AG04449 (cell line): ENCODE results near the gene KIAA1755.

Experiments
- CTCF ChIA-PET: fragments of 350-600 bp; formaldehyde crosslinking; extraction: SDS; loops from one replicate; lab custom pipeline; 2021; ENCODE audit warnings: antibody characterized with exemption; lab: Yijun Ruan, JAX
- POLR2A ChIA-PET: fragments of 400-600, 350-600 bp; formaldehyde crosslinking; extraction: SDS; loops from one replicate; lab custom pipeline; 2020; ENCODE audit warnings: antibody characterized with exemption, inconsistent platforms; lab: Yijun Ruan, JAX
- DNase-seq: peaks from one replicate; pipeline ENCODE4 v3.0.0-alpha.2; 2010; ENCODE audit warnings: low read depth, low spot score
- H3K4me3 ChIP-seq: 2 replicates; pipeline ENCODE4 v1.5.1; 2011; ENCODE audit warnings: low read depth, mild to moderate bottlenecking, control low read depth, low read length
- CTCF ChIP-seq: IDR thresholded peaks from one replicate; pipeline ENCODE4 v1.5.1; 2011; ENCODE audit warnings: mild to moderate bottlenecking, moderate library complexity, low read length, control low read depth, inconsistent platforms; ENCODE audit not compliant: insufficient read depth; ENCODE audit errors: missing control alignments

KIAA1755 gene

DNA sequence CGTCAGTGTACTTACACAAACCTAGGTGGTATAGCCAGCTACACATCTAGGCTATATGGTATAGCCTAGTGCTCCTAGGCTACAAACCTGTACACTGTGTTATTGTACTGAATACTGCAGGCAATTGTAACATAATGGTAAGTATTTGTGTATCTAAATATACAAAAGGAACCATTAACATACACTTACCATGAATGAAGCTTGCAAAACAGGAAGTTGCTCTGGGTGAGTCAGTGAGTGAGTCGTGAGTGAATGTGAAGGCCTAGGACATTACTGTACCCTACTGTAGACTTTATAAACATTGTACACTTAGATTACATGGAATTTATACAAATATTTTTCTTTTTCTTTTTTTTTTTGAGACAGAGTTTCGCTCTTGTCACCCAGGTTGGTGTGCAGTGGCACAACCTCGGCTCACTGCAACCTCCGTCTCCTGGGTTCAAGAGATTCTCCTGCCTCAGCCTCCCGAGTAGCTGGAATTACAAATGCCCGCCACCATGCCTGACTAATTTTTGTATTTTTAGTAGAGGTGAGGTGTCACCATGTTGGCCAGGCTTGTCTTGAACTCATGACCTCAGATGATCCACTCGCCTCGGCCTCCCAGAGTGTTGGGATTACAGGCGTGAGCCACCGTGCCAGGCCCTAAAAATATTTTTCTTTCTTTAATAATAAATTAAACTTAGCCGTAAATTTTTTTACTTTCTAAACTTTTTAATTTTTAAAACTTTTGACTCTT lies 15.4 kb upstream of the KIAA1755 start:
- DNase-seq = peak; percentile 77
- POLR2A ChIA-PET = interaction anchor here (0.9 kb wide), 2 partner anchors 16 to 17 kb away, joined by 3 to 4 read pairs; no protein-coding TSS in a partner anchor
- CTCF ChIA-PET = interaction anchor here (0.7 to 1.8 kb wide), 6 partner anchors 15 to 159 kb away, joined by 3 to 6 read pairs (median 4); partner anchors contain the start of gene SNHG17
- H3K4me3 ChIP-seq = no peak overlapping the region
- TF ChIP-seq CTCF = no peak

GRCh38 chr20:38272961-38273360 lies 12.4 kb upstream of the KIAA1755 start:
- H3K4me3 ChIP-seq = no peak overlapping the region
- DNase-seq = no peak
- POLR2A ChIA-PET = no interaction called here
- no peak for TF ChIP-seq CTCF
- CTCF ChIA-PET = interaction anchor here (1.1 to 1.6 kb wide), 4 partner anchors 9 to 200 kb away, joined by 3 to 6 read pairs (median 4); partner anchors contain the start of gene BPI

GRCh38 chr20:38272398-38272797 lies 11.9 kb upstream of the KIAA1755 start:
- ChIA-PET CTCF (interaction anchor here (1.1 to 1.6 kb wide), 5 partner anchors 9 to 199 kb away, joined by 3 to 6 read pairs (median 3); partner anchors contain the start of gene BPI), POLR2A (no interaction called here)
- no peak for DNase-seq
- no peak for TF ChIP-seq CTCF
- no peak overlapping the region for H3K4me3 ChIP-seq

DNA sequence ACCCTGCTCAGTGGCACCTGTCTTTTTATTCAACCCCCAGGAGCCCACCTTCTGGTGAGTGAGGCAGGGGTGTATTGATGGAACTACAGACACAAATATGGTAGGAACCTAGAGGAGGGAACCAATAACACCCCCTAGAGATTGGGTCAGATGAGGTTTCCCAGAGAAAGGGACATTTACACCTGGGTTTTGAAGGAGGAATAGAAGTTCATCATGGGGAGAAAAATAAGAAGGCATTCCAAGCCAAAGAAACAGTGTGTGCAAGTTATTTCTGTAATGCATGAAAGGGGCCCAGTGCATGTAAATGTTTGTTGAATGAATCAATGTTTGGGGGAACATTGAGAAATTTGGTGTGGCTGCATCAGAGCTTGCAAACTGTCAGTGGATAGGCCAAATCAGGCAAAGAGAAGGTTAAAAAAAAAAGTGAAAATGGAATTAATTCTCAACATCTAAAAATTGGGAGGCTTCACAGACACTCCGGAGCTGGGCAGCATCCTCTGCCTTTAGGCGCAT lies 11.1 kb upstream of the KIAA1755 start:
- ChIA-PET POLR2A (no interaction called here), CTCF (interaction anchor here (1.0 to 1.6 kb wide), 3 partner anchors 13 to 33 kb away, joined by 3 to 6 read pairs (median 3); partner anchors contain the start of gene BPI)
- DNase-seq = no peak
- no peak overlapping the region for H3K4me3 ChIP-seq
- TF ChIP-seq CTCF = no peak

- DNase-seq = peak; percentile 92
- H3K4me3 ChIP-seq = no peak overlapping the region
- CTCF ChIA-PET = interaction anchor here (1.0 to 1.6 kb wide), 2 partner anchors 12 to 20 kb away, joined by 3 read pairs; no protein-coding TSS in a partner anchor
- POLR2A ChIA-PET = interaction anchor here (0.7 kb wide), 1 partner anchor 9 kb away, joined by 3 read pairs; no protein-coding TSS in a partner anchor
- TF ChIP-seq CTCF = no peak
Observed at GRCh38 chr20:38270869-38271605, 10.5 kb upstream of the KIAA1755 start.
